IMR-90 (cell line): ENCODE data around the gene DGKB. TPM values are rescaled to one million over a fixed set of nuclear protein-coding genes. Genes with fewer than 3 reads are reported as not detected.
"Not testable (repeated sequence)": the region's sequence is repeated elsewhere in the genome, so short reads cannot be mapped to it uniquely, and the experiment has no call there.

Experiments
- ATAC-seq: fragments of 200-7000 bp; cut with Tn5 transposase; 2 replicates; pipeline ENCODE4 v1.9.1; 2020; ENCODE audit warnings: low read depth, mild to moderate bottlenecking, moderate library complexity
- BruUV-seq: library from RNA; stranded (reverse); fragments of 400-500 nt; replicated peaks from 2 replicates; lab custom pipeline; 2021; lab: Mats Ljungman, UMichigan
- CTCF ChIA-PET: fragments of 300-600 bp; formaldehyde crosslinking; extraction: SDS; loops from one replicate; lab custom pipeline; 2021; ENCODE audit warnings: antibody characterized with exemption; lab: Yijun Ruan, JAX
- POLR2A ChIA-PET: fragments of 300-600 bp; sonication (Branson Sonifier 250); formaldehyde crosslinking; loops from one replicate; lab custom pipeline; 2022; ENCODE audit warnings: antibody characterized with exemption; ENCODE audit not compliant: unreplicated experiment; lab: Charles Lee
- DNase-seq: peaks from one replicate; pipeline ENCODE4 v3.0.0; 2013
- H2AFZ ChIP-seq: replicated peaks from 2 replicates; pipeline ENCODE3; 2013; ENCODE audit warnings: low read length, mild to moderate bottlenecking; ENCODE audit not compliant: poor library complexity
- H2AK5ac ChIP-seq: 2 replicates; pipeline ENCODE4 v1.6.1; 2013; ENCODE audit warnings: low read depth, low read length, inconsistent platforms
- H2AK9ac ChIP-seq: replicated peaks from 2 replicates; pipeline ENCODE3; 2013; ENCODE audit warnings: mild to moderate bottlenecking, low read depth, low read length, moderate library complexity; ENCODE audit not compliant: poor library complexity
- H2BK120ac ChIP-seq: 2 replicates; pipeline ENCODE4 v1.6.1; 2013; ENCODE audit warnings: low read depth, low read length, inconsistent platforms
- H2BK15ac ChIP-seq: 3 replicates; pipeline ENCODE4 v1.6.1; 2013; ENCODE audit warnings: low read depth, low read length, inconsistent platforms
- H2BK20ac ChIP-seq: 2 replicates; pipeline ENCODE4 v1.6.1; 2013; ENCODE audit warnings: low read depth, mild to moderate bottlenecking, inconsistent platforms, low read length, moderate library complexity
- H2BK5ac ChIP-seq: 2 replicates; pipeline ENCODE4 v1.6.1; 2013; ENCODE audit warnings: mild to moderate bottlenecking, low read depth, low read length, inconsistent platforms; ENCODE audit not compliant: poor library complexity, severe bottlenecking
- H3K14ac ChIP-seq: replicated peaks from 2 replicates; pipeline ENCODE4 v1.6.1; 2013; ENCODE audit warnings: low read depth, low read length, inconsistent platforms
- H3K18ac ChIP-seq: 2 replicates; pipeline ENCODE4 v1.6.1; 2013; ENCODE audit warnings: low read depth, low read length, control low read depth
- H3K23ac ChIP-seq: 2 replicates; pipeline ENCODE4 v1.6.1; 2013; ENCODE audit warnings: low read depth, low read length, inconsistent platforms
- H3K27ac ChIP-seq: 2 replicates; pipeline ENCODE4 v1.5.1; 2013; ENCODE audit warnings: mild to moderate bottlenecking, control low read depth, low read length; ENCODE audit not compliant: insufficient read depth
- H3K27me3 ChIP-seq: 2 replicates; pipeline ENCODE4 v1.6.1; 2013; ENCODE audit warnings: low read length; ENCODE audit not compliant: control insufficient read depth, insufficient read depth
- H3K36me3 ChIP-seq: 2 replicates; pipeline ENCODE4 v1.6.1; 2013; ENCODE audit warnings: low read length, mixed read lengths; ENCODE audit not compliant: control insufficient read depth, insufficient read depth
- H3K4ac ChIP-seq: 2 replicates; pipeline ENCODE4 v1.6.1; 2013; ENCODE audit warnings: low read depth, low read length, inconsistent platforms
- H3K4me1 ChIP-seq: 2 replicates; pipeline ENCODE4 v1.6.1; 2013; ENCODE audit warnings: low read length, mixed read lengths; ENCODE audit not compliant: control insufficient read depth, insufficient read depth
- H3K4me2 ChIP-seq: 2 replicates; pipeline ENCODE4 v1.6.1; 2013; ENCODE audit warnings: low read depth, mild to moderate bottlenecking, control low read depth, low read length, moderate library complexity
- H3K4me3 ChIP-seq: 2 replicates; pipeline ENCODE4 v1.5.1; 2013; ENCODE audit warnings: low read depth, mild to moderate bottlenecking, control low read depth, low read length, moderate library complexity; ENCODE audit not compliant: insufficient read depth
- H3K56ac ChIP-seq: 2 replicates; pipeline ENCODE4 v1.6.1; 2013; ENCODE audit warnings: low read length, inconsistent platforms; ENCODE audit not compliant: insufficient read depth; ENCODE audit errors: extremely low read depth
- H3K79me1 ChIP-seq, 2 experiments: 2 replicates each; pipeline ENCODE4 v1.6.1; 2013; ENCODE audit warnings: low read length in 2 of 2, inconsistent platforms in 1 of 2, low read depth in 1 of 2
- H3K9ac ChIP-seq: 2 replicates; pipeline ENCODE4 v1.6.1; 2013; ENCODE audit warnings: low read depth, low read length, control low read depth
- H3K9me1 ChIP-seq: 2 replicates; pipeline ENCODE4 v1.6.1; 2013; ENCODE audit warnings: low read length, inconsistent platforms; ENCODE audit not compliant: insufficient read depth
- H3K9me3 ChIP-seq: 2 replicates; pipeline ENCODE4 v1.6.1; 2013; ENCODE audit warnings: low read length; ENCODE audit not compliant: control insufficient read depth, insufficient read depth
- H4K20me1 ChIP-seq: 2 replicates; pipeline ENCODE4 v1.6.1; 2013; ENCODE audit warnings: low read length, inconsistent platforms; ENCODE audit not compliant: insufficient read depth
- H4K5ac ChIP-seq: 2 replicates; pipeline ENCODE4 v1.6.1; 2013; ENCODE audit warnings: mild to moderate bottlenecking, low read depth, low read length, control low read depth
- H4K8ac ChIP-seq, 2 experiments: 2 replicates each; pipeline ENCODE4 v1.6.1; 2013; ENCODE audit warnings: low read depth in 2 of 2, low read length in 2 of 2, control low read depth in 1 of 2, inconsistent platforms in 1 of 2
- H4K91ac ChIP-seq: 2 replicates; pipeline ENCODE4 v1.6.1; 2013; ENCODE audit warnings: low read depth, low read length, inconsistent platforms; ENCODE audit not compliant: insufficient read depth
- MXI1 ChIP-seq: IDR thresholded peaks from 2 replicates; pipeline ENCODE4 v1.6.1; 2012; ENCODE audit warnings: low read depth, mild to moderate bottlenecking, low read length, moderate library complexity, borderline replicate concordance
- RAD21 ChIP-seq: IDR thresholded peaks from 2 replicates; pipeline ENCODE4 v1.6.1; 2012; ENCODE audit warnings: low read length, improper control_type of control experiment
- SMC3 ChIP-seq: fragments of 150-350 bp; IDR thresholded peaks from 2 replicates; pipeline ENCODE4 v1.6.1; 2016; ENCODE audit warnings: low read depth, mild to moderate bottlenecking, antibody characterized with exemption, low read length, moderate library complexity
- WGBS, 2 experiments: methylation state at CpG; one replicate each; pipeline versions ENCODE4 v1.1.5 to v1.1.7; 2013; ENCODE audit warnings: missing lambda C conversion rate in 2 of 2; ENCODE audit not compliant: insufficient read length in 1 of 2; ENCODE audit errors: extremely low coverage in 2 of 2; 5-methylcytosine and 5-hydroxymethylcytosine counted together
- dilution Hi-C: fragments of 300-500 bp; cut with HindIII; formaldehyde crosslinking; loops from one replicate; pipeline ENCODE4 v1.14.3; 2018; ENCODE audit warnings: low sequenced_read_pairs; ENCODE audit not compliant: unreplicated experiment
- in situ Hi-C: fragments of 300-500 bp; cut with MboI; formaldehyde crosslinking; loops from 3 replicates; pipeline ENCODE4 v1.14.3; 2019; ENCODE audit warnings: low sequenced_read_pairs, inconsistent platforms, mixed read lengths
- intact Hi-C: fragments of 100-400 bp; cut with micrococcal nuclease; formaldehyde crosslinking; loops from 2 replicates; pipeline ENCODE4 v1.10.0; 2022
- polyA plus RNA-seq, 3 experiments: library from polyadenylated mRNA; depleted of rRNA; stranded (reverse); fragments of >200 nt; gene quantifications; 2 replicates each; pipeline ENCODE4 v1.2.3, GENCODE V29; 2012; ENCODE audit warnings: low replicate concordance in 1 of 3
- total RNA-seq: library from RNA; depleted of rRNA; stranded (reverse); fragments of >200 nt; gene quantifications from 2 replicates; pipeline ENCODE4 v1.2.3, GENCODE V29; 2012

The DGKB gene
- total and polyA plus RNA-seq, 2 of the 4 experiments (the other 2 are of a cell fraction): not detected

DNA sequence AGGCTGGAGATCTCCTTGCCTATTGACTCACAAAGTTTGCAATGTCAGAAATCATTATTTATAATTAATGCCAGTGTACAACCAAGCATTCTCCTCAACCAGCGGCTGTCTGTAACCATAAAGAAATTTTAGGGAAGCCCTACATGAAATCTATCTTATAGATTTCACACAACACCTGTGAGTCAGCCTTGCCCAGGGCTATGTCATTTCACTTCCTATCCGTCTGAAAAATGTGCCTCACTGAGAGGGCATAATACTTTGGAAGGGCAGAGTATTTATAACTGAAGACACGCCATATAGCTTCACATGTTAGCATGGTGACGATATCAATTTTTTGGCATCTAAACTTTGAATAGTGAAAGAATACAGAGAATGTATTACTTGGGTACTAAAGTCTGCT lies 616.5 kb downstream of the DGKB start:
- Histone ChIP-seq H2BK120ac (no peak overlapping the region), H3K9ac (no peak overlapping the region), H3K23ac (no peak overlapping the region), H4K91ac (no peak overlapping the region), H2AK5ac (no peak overlapping the region), H3K79me1 (no peaks in the 10 kb centered on the region), H3K9me1 (no peaks in the 10 kb centered on the region), H4K5ac (no peak overlapping the region), H3K4me2 (no peak overlapping the region), H3K27me3 (no peaks in the 10 kb centered on the region), H4K20me1 (no peaks in the 10 kb centered on the region), H2BK15ac (no peak overlapping the region), H3K9me3 (no peaks in the 10 kb centered on the region), H2AFZ (no peak overlapping the region), H3K18ac (no peak overlapping the region), H3K4me3 (no peak overlapping the region), H3K27ac (no peak overlapping the region), H3K56ac (no peak overlapping the region), H3K4me1 (no peaks in the 10 kb centered on the region), H2BK5ac (no peak overlapping the region), H2BK20ac (no peak overlapping the region), H3K36me3 (no peaks in the 10 kb centered on the region), H3K4ac (no peak overlapping the region), H3K14ac (no peak overlapping the region), H4K8ac (no peak overlapping the region), H2AK9ac (no peak overlapping the region)
- TF ChIP-seq MXI1 (no peak), RAD21 (no peak), SMC3 (no peak)
- no peak for DNase-seq
- WGBS, 2 experiments: 100% methylated on average over 1 of the region's 4 CpGs; no CpG with 5 or more reads in 1 of the 2 experiments
- in situ Hi-C loops: no loop called here
- CTCF ChIA-PET: no interaction called here
- intact Hi-C loops: no loop called here
- POLR2A ChIA-PET: no interaction called here
- dilution Hi-C loops: no loop called here
- no TSS peak for BruUV-seq
- ATAC-seq: no peak

DNA sequence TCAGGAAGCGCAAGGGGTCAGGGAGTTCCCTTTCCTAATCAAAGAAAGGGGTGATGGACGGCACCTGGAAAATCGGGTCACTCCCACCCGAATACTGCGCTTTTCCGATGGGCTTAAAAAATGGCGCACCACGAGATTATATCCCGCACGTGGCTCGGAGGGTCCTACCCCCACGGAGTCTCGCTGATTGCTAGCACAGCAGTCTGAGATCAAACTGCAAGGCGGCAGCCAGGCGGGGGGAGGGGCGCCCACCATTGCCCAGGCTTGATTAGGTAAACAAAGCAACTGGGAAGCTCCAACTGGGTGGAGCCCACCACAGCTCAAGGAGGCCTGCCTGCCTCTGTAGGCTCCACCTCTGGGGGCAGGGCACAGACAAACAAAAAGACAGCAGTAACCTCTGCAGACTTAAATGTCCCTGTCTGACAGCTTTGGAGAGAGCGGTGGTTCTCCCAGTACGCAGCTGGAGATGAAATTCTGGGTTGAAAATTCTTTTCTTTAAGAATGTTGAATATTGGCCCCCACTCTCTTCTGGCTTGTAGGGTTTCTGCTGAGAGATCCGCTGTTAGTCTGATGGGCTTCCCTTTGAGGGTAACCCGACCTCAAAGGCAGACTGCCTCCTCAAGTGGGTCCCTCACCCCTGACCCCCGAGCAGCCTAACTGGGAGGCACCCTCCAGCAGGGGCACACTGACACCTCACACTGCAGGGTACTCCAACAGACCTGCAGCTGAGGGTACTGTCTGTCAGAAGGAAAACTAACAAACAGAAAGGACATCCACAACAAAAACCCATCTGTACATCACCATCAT lies 623.3 kb downstream of the DGKB start:
- POLR2A ChIA-PET, ATAC-seq: not testable (repeated sequence)

More for the DNA sequence above, 623.3 kb downstream of the DGKB start:
- in situ Hi-C loops, DNase-seq, H2BK15ac ChIP-seq, H3K23ac ChIP-seq, dilution Hi-C loops, H2BK120ac ChIP-seq, H2AFZ ChIP-seq, H4K20me1 ChIP-seq, H4K91ac ChIP-seq, H3K4me3 ChIP-seq, H4K8ac ChIP-seq, H2AK5ac ChIP-seq, CTCF ChIA-PET, H4K5ac ChIP-seq, H3K9me3 ChIP-seq, H3K36me3 ChIP-seq, H3K9ac ChIP-seq, H3K27ac ChIP-seq, BruUV-seq, H2BK20ac ChIP-seq, H3K56ac ChIP-seq, H2BK5ac ChIP-seq, H3K14ac ChIP-seq, H3K9me1 ChIP-seq, H2AK9ac ChIP-seq, H3K4ac ChIP-seq, intact Hi-C loops, H3K79me1 ChIP-seq, H3K4me1 ChIP-seq, H3K18ac ChIP-seq, H3K4me2 ChIP-seq, H3K27me3 ChIP-seq: not testable (repeated sequence)
- WGBS, 2 experiments: no CpG with 5 or more reads among the region's 21 CpGs
